ENCODE results near the gene ARX.

Gene ARX

DNA sequence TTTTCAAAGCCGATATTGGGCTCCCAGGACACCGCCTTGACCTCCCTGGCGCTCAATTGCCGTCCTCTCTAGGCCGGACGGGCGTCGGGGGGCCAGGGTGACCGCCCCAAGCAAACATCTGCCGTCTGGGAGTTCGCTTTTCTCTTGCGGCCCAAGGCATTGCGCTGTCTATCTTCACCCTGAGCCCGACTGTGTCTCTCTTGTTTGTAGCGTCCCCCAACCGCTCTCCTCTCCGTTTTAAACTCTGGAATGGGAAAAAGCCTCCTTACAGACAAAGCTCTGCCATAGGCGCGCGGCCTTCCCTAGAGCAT lies 551 bp upstream of the ARX start:
- DNase-seq = no peak

GRCh38 chrX:25014366-25014838 lies 1.4 kb downstream of the ARX start:
- no peak for DNase-seq

- no peak for DNase-seq
Observed at GRCh38 chrX:25013632-25014365, 2.0 kb downstream of the ARX start.

- DNase-seq = no peak
Observed at GRCh38 chrX:25012793-25013631, 2.8 kb downstream of the ARX start.

- DNase-seq = no peak
Observed at GRCh38 chrX:25012433-25012735, 3.4 kb downstream of the ARX start.

DNA sequence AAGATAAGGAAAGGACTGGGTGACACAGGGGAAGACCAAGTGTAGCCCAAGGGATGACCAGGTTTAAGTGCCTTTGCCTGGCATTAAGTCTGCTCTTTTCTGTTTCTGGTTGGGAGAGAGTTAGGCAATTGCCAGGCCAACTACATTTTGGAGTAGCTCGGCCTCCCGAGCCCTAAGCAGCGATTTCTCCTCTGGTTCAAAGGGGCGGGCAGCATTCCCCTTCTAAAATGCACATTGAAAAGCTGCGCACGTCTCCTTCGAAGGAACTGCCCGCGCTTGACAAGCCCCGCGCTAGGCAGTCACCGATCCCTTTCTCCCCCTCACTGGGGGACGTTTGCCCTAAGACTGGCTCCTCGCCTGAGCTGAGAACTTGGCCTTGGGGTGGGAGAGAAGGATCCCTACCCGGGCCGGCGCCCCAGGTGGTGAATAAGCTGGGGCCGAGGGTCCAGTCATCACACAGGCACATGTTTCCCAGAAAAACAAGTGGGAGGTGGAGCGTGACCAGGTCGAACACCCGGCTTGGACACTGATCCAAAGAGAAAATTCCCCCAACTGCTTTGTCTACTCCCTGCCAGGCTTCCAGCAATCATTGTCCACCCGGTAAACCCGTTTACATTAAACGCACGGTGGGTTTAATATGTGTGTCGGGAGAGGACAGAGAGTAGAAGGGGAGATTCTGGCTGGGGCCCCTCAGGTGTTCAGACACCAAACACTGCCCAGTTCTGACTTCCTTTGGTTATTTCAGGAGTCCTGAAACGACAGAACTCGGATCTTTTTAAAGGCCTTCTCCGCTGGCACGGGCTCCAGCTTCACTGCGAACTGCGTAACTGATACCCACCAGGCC lies 4.0 kb downstream of the ARX start:
- DNase-seq = no peak

DNA sequence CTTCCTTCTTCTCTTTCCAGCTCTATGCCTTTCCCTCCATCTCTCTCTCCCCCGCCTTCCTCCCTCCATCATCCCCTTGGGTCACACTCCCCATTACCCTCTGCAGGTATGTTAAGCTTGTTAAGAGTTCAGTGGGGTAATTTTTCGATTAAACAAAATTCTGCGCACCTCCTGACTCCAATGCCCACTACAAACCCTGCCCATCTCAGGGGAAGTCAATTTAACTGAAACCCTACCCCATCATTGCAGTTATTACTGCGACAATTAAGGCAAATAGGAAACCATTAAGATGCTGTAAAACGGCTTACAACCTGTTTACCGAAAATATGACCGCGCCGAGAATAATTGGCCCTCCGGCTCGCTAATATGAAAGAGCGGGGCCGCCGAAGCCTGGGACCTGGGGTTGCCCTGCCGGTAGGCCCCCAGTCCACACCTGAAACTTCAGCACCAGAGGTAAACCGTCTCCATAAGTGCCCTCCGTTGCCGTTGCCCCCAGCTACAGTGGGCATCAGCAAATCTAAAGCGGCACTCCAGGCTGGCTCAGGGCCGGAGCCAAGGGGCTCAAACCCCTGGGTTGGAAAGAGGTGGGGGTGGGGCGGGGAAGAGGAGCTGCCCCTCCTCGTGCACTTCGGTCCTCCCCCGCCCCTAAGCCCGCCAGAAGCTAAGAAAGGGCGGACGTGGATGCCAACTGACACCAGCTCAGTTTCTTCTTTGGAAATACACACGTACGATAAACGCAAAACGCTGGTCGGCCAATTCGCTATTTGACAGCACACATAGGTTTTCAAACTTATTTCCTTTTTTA lies 4.8 kb downstream of the ARX start:
- no peak for DNase-seq

DNA sequence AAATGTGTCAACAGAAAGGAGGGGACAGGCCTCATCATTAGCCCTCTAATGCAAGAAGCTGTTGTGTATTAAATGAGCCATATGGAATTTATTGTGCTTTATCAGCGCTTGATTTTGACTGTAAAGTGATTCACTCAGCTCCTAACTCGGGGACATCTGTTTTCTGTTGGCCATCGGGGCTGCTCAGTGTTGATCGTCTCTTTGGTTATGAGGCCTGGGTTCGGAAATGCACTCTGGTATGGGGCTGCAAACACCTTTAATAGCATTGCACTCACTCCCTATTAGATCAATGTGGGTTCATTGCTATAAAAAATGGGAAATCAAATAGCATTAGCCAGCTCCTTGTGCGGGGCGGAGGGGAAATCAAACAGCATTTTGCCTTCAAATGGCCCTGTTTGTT lies 6.4 kb downstream of the ARX start:
- DNase-seq = no peak

GRCh38 chrX:25007059-25008053 lies 8.4 kb downstream of the ARX start:
- DNase-seq = no peak

DNA sequence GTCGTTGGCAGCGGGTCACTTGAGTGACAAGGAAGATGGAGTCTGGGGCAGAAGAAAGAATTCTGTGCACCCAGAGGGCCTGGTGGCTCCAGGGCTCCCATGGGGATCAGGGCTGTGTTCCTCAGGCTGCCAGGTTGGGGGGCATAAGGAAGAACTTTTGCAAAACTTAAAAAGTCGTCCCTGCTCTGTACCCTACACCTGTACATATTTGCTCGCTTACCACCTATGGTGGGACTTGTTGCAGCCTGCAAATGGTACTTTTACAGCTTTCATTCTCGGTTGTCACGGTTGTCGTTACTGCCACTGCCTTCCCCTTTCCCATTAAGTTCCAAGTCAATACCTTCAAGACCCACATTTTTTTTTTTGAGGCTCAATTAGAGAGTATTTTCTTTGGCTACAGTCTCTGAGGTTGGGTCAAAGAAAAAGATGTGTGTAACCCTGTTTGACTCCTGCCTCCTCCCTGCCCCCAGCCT lies 9.1 kb downstream of the ARX start:
- DNase-seq = no peak

DNA sequence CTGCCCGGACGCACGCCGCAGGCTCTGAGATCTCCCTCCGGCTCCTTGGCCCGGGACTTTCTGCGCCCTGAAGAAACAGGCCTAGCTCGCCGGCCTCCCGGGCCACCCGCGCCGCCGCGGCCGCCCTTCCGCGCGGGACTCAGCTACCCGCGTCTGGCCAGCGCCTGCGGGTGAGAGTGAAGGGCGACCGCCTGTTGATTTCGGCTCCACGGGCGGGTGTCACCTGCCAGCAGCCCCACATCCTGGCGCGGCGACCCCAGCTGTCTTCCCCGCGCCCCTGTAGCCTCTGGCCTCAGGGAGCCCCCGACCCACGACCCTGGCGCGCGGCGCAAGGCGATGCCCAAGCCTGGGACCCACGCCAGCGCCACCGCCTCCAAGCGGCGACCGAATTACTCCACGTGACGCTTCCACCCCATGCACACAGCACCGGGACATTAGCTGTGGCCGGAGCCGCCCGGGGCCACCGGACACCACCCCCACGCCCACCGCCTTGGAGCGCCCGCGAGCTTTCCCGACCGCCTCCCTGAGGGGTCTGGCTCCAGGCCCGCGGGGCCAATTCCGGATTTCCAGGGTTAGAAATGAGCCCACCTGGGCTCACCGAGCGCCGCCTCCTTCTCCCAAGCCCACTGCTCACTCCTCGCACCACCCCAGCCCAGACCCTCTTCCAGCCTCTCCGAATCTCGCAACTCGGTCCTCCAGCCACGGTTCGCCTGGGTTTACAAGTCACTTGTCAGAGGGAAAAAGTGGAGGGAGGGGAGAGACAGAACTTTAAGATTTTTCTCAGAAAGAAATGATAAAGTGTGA lies 10.2 kb downstream of the ARX start:
- no peak for DNase-seq

GRCh38 chrX:25005034-25005381 lies 10.8 kb downstream of the ARX start:
- no peak for DNase-seq

- DNase-seq = no peak
Observed at GRCh38 chrX:25004485-25005032, 11.2 kb downstream of the ARX start.

GRCh38 chrX:25004040-25004439 lies 11.7 kb downstream of the ARX start:
- no peak for DNase-seq

DNA sequence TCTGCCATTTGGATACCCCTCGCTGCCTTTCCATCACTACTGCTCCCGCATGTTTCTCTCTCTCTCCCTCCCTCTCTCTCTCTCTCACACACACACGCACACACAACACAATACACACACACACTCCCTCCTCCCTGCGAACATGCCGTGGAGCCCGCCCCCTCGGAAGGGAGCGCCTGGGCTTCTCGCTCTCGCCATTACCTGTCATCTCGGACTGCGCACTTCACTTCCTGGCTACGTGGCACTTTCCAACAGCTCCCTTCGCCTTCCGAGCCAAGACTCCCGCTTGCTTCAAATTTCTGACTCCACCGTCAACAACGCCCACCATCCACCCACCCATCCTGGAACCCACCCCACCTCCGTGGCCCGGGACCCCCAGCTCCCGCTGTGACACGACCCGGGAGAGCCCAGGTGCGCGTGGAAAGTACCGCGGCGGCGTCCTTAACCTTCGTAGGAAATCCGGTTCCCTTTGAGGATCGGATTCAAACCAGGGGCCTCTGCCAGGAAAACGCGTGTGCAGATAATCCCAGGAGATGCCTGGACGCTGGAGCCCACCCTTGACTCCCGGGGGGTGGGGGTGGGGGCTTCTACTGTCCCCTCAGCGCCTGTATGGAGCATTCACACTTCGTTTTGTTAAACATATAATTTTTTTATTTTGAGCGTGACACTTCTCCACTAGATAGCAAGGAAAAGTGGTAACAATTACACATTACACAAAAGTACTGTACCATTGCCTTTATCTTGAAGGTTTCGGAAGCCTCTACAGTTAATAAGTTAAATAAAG lies 12.5 kb downstream of the ARX start:
- DNase-seq = no peak

DNA sequence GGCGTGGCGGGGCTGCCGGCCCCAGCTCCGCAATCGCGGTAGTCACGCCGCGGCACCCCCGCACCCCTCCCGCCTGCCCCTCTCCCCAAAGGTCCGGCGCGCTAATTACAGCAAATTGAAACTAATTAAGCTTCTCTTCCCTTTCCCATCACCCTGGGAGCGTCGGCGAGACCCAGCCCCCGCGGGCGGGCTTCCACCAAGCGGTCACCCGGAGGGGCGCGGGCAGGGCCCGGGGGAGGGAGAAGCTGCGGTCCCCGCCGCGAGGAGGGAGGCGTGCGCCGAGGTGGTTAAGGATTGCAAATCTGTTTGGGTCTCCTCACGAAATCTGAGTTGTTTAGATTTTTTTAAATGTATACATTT lies 13.1 kb downstream of the ARX start:
- DNase-seq = no peak

GRCh38 chrX:25001808-25002660 lies 13.7 kb downstream of the ARX start:
- DNase-seq = no peak

GRCh38 chrX:24999511-24999910 lies 16.3 kb downstream of the ARX start:
- DNase-seq = no peak
